Stimulated activated CD4-positive, alpha-beta T cell treated with anti-CD3 and anti-CD28 coated beads, Interleukin-15, amount 100 ng/mL, for 48 hours (primary cell): Measurements from ENCODE around the gene SKIDA1.

Experiments
- DNase-seq, 2 donors: peaks; one replicate each; pipeline ENCODE4 v3.0.0-alpha.2; 2020; ENCODE audit warnings: low read depth in 2 of 2

Gene SKIDA1

GRCh38 chr10:21517134-21518031 is 8.1 kb downstream of the SKIDA1 start:
- DNase-seq, result no peak

GRCh38 chr10:21516242-21517131 is 9.0 kb downstream of the SKIDA1 start:
- no peak for DNase-seq

GRCh38 chr10:21515361-21516241 is 9.9 kb downstream of the SKIDA1 start:
- no peak for DNase-seq

- DNase-seq, result no peak
Measured at GRCh38 chr10:21514818-21515351, 10.6 kb downstream of the SKIDA1 start.

- DNase-seq, result no peak
Measured at GRCh38 chr10:21514129-21514817, 11.2 kb downstream of the SKIDA1 start.

GRCh38 chr10:21513405-21513788 is 12.1 kb downstream of the SKIDA1 start:
- DNase-seq, result no peak

- DNase-seq, result no peak
Measured at GRCh38 chr10:21512573-21513404, 12.7 kb downstream of the SKIDA1 start.

GRCh38 chr10:21511946-21512572 is 13.4 kb downstream of the SKIDA1 start:
- no peak for DNase-seq

GRCh38 chr10:21511095-21511570 is 14.3 kb downstream of the SKIDA1 start:
- no peak for DNase-seq

GRCh38 chr10:21510241-21511094 is 15.0 kb downstream of the SKIDA1 start:
- no peak for DNase-seq

- no peak for DNase-seq
Measured at GRCh38 chr10:21509341-21510240, 15.9 kb downstream of the SKIDA1 start.

GRCh38 chr10:21508706-21509331 is 16.7 kb downstream of the SKIDA1 start:
- no peak for DNase-seq

- DNase-seq, result no peak
Measured at GRCh38 chr10:21507150-21507549, 18.3 kb downstream of the SKIDA1 start.

- no peak for DNase-seq
Measured at GRCh38 chr10:21506351-21506750, 19.1 kb downstream of the SKIDA1 start.

GRCh38 chr10:21505711-21506278 is 19.7 kb downstream of the SKIDA1 start:
- no peak for DNase-seq

GRCh38 chr10:21503542-21503941 is 21.9 kb downstream of the SKIDA1 start:
- no peak for DNase-seq
